ENCODE measurements around the gene SLC49A4.

Gene SLC49A4

GRCh38 chr3:122862381-122862780, 67.5 kb downstream of the SLC49A4 start:
- DNase-seq = no peak

- DNase-seq = no peak
These were observed 69.6 kb downstream of the SLC49A4 start for GRCh38 chr3:122864498-122864897.

GRCh38 chr3:122868322-122868721, 73.5 kb downstream of the SLC49A4 start:
- DNase-seq = no peak

GRCh38 chr3:122873741-122874515, 79.1 kb downstream of the SLC49A4 start:
- no peak for DNase-seq

- no peak for DNase-seq
These were observed 80.8 kb downstream of the SLC49A4 start for GRCh38 chr3:122875547-122876127.

GRCh38 chr3:122880173-122880572, 85.3 kb downstream of the SLC49A4 start:
- no peak for DNase-seq

GRCh38 chr3:122880624-122881023, 85.8 kb downstream of the SLC49A4 start:
- no peak for DNase-seq

- DNase-seq = no peak
These were observed 87.6 kb downstream of the SLC49A4 start for GRCh38 chr3:122882361-122882947.

GRCh38 chr3:122886251-122886650, 91.4 kb downstream of the SLC49A4 start:
- DNase-seq = no peak

- no peak for DNase-seq
These were observed 92.1 kb downstream of the SLC49A4 start for GRCh38 chr3:122886946-122887345.

- DNase-seq = no peak
These were observed 95.3 kb downstream of the SLC49A4 start for GRCh38 chr3:122890077-122890719.

- DNase-seq = no peak
These were observed 95.9 kb downstream of the SLC49A4 start for GRCh38 chr3:122890720-122891220.

- no peak for DNase-seq
These were observed 97.5 kb downstream of the SLC49A4 start for GRCh38 chr3:122892118-122892960.

- no peak for DNase-seq
These were observed 98.4 kb downstream of the SLC49A4 start for GRCh38 chr3:122893282-122893681.

- DNase-seq = no peak
These were observed 99.1 kb downstream of the SLC49A4 start for GRCh38 chr3:122893754-122894668.

- DNase-seq = no peak
These were observed 103.4 kb downstream of the SLC49A4 start for GRCh38 chr3:122898298-122898697.

- DNase-seq = no peak
These were observed 107.5 kb downstream of the SLC49A4 start for GRCh38 chr3:122902326-122902725.

GRCh38 chr3:122903171-122903570, 108.3 kb downstream of the SLC49A4 start:
- DNase-seq = no peak

GRCh38 chr3:122907471-122907870, 112.6 kb downstream of the SLC49A4 start:
- no peak for DNase-seq

- DNase-seq = no peak
These were observed 113.4 kb downstream of the SLC49A4 start for GRCh38 chr3:122908251-122908650.

GRCh38 chr3:122911901-122912300, 117.0 kb downstream of the SLC49A4 start:
- DNase-seq = no peak

Measured in stimulated activated CD4-positive, alpha-beta T cell treated with anti-CD3 and anti-CD28 coated beads, Interleukin-12 subunit alpha, Interleukin-12 subunit beta, amount 100 ng/mL, for 4 hours (primary cell).